GM10847 (cell line): ENCODE data around the gene SLC25A23.

Experiments used
- POLR2A ChIP-seq: IDR thresholded peaks from 2 replicates; pipeline ENCODE4 v1.6.1; 2011; ENCODE audit not compliant: insufficient read length; ENCODE audit errors: extremely low read depth

SLC25A23 gene

DNA sequence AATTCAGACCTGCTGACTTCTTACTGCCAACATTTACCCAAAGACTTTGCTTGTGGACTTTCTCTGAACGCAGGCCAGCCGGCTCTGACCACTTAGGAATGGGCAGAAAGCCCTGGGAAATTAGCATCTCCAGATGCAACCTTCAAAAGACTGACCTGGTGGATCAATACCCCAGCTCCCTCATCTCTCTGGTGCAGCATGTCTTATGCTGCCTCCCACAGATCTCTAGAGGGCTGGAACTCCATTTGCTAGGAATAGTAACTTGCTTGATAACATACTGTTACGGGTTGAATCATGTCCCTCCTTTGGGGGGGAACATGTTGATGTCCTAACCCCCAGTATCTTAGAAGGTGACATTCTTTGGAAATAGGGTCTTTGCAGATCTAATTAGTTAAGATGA is 13.1 kb downstream of the SLC25A23 start:
- no peak for TF ChIP-seq POLR2A

DNA sequence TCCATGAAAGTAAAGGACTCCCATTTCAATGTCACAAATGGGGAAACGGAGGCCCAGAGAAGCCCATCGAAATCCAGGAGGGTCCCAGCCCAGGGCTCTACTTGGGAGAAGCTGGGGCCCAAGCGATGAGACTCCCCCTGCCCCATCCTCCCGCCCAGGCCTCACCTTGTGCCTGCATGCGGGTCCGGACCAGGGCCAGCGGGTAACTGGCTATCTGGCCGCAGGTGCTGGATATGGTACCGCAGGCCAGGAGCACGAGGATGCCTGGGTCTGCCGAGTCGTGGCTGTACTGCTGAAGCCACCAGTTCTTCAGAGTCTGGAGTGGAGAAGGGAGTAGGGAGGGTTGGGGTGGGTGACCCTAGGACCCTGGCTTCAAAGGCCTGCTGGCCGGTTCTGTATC is 15.6 kb downstream of the SLC25A23 start:
- TF ChIP-seq POLR2A, result no peak

DNA sequence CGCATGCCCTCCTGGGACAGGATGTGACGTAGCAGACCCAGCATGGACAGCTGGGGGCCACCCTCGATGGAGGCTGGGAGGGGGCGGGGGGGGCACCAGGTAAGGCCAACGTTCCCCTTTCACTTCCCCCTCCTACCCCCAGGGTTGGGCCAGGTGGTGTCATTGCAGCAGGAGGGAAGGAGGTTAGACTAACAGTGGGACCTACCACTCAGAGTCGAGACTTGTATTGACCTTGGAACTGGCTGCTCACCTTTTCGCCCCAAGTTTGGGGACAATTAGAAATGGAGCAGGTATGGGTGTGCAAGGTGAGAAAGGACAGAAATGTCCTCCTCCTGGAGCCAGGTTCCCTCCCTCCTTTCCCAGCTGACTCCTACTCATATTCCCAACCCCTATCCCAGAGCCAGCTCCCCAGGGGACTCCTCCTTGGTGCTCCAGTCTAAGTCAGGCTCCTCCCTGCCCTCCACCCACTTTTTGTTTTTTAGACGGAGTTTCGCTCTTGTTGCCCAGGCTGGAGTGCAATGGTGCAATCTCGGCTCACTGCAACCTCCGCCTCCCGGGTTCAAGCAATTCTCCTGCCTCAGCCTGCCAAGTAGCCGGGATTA is 17.4 kb downstream of the SLC25A23 start:
- no peak for TF ChIP-seq POLR2A

DNA sequence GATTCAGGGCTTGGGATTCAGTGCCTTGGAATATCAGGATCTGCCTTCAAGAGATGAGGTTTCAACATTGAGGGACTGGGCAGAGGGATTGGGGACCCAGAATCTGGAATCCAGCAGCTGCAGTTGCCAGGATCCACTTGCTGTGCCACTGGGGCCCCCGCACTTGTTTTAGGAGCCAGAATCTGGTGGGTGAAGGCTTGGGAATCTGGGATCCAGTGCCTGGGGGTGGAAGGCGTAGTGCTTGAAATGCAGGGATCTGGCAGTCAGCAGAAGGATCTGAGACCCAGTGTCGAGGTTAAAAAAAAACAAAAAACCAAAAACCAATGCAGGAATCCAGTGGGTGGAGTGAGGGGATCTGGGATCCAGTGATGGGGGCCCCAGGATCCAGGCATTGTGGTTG is 18.7 kb downstream of the SLC25A23 start:
- TF ChIP-seq POLR2A, result no peak

DNA sequence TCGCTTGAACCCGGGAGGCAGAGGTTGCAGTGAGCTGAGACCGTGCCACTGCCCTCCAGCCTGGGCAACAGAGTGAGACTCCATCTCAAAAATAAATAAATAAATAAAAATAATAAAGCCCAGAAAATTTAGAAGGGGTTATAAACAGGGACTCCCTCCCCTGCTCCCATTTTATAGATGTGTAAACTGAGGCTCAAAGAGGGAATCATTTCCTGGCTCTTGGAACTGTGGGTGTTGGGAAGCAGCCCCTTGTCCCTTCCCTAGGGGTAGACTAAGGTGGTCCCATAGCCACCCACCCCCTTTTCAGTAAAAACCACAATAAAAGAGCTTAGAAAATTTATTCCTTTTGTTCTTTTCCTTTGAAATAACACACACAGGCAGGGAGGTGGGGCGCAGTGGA is 19.8 kb downstream of the SLC25A23 start:
- no peak for TF ChIP-seq POLR2A

DNA sequence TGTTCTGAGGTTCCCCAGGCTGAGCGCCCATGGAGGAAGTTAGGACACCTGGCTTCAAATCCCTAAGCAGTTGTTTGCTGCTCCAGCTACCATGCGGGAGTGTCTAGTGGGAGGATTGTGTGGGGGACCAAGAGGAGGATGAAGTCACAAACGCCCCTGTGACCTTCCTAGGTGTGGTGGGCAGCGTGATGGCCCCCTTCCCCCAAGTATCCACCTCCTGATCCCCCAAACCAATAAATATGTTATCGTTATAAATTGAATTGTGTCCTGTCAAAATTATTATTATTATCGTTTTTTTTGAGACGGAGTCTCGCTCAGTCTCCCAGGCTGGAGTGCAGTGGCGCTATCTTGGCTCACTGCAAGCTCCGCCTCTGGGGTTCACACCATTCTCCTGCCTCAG is 25.9 kb downstream of the SLC25A23 start, which contains the start of gene SLC25A41:
Gene SLC25A41, minus strand, starts transcription at position 101 of the 400 bp plus-strand sequence. Its CDS starts 70 bp downstream, at position 31.
- no peak for TF ChIP-seq POLR2A

DNA sequence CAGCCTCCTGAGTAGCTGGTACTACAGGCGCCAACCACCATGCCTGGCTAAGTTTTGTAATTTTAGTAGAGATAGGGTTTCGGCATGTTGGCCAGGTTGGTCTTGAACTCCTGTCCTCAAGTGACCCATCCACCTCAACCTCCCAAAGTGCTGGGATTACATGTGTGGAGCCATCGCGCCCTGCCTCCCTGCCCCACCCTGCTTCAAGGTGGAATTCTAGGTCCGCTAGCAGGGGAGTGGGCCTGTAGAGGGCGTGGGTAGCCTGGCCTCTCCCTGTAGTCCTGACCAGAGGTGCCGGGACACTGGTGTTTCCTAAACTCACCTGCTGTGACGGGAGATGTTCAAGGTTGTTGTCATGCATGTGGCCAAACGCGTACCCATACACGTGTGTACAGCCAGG is 26.4 kb downstream of the SLC25A23 start:
- no peak for TF ChIP-seq POLR2A

DNA sequence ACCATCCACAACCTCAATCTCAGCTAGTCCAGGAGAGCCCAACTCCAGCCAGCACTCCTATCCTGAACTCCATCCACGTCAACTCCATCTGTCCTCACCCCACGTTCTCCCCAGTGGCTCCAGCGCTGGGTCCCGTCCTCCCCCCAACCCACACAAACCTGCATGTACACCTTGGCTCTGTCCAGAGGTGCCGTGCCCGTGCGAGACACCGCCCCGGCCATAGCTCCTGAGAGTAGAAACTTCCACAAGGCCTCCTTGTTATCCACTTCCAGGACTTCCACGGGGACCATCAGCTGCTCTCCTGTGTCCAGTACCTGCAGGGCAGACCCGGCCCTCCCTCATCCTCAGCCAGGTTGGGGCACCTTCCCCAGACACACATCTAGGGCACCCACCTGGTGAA is 27.7 kb downstream of the SLC25A23 start:
- no peak for TF ChIP-seq POLR2A

DNA sequence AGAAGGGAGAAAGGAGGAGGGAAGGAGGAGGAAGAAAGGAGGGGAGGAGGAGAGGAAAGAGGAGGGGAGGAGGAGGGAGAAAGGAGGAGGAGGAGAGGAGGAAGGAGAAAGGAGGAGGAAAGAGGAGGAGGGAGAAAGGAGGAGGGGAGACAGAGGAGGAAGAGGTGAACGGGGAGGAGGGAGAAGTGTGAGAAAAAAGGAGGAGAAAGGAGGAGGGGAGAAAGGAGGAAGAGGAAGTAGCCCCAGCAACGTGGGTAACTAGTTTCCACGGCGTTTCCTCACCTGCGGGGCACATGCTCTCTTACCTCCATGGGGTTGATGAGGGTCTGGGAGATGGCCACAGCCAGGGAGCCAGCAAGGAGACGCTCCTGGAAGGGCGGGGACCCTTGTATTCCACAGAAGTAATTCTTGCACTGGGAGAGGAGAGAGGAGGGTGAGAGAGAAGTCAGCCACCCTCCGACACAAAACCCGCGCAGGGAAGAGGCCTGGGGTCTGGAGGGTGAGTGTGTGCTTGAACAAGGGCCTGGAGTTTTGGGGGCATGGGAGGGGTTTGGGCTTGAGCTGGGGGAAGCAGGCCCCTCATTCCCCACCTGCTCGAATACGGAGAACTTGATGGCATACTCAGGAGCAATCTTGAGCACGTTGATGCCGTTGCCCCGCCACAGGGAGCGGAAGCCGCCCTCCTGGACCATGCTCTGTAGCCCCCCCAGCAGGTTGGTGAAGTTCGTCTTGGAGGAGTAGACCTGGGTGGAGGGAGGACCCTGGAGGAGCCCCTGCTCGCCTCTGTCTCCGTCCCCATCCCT is 30.0 kb downstream of the SLC25A23 start:
- no peak for TF ChIP-seq POLR2A

DNA sequence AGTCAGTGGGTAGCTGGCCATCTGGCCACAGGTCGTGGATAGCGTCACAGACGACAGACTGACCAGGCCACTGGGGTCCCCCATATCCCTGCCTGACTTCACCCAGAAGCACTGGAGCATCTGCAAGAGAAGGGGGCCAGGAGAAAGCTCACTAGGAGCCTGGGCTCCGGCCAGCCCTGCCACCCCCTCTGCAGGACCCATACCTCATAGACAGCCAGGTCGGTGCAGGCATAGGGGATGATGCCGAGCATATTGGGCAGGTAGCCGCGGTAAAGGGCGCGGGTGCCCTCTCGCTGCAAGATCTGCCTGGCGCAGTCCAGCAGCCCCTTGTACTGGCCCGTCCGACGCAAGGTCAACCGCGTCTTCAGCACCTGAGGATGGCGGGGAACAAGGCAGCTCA is 32.5 kb downstream of the SLC25A23 start:
- TF ChIP-seq POLR2A, result no peak

DNA sequence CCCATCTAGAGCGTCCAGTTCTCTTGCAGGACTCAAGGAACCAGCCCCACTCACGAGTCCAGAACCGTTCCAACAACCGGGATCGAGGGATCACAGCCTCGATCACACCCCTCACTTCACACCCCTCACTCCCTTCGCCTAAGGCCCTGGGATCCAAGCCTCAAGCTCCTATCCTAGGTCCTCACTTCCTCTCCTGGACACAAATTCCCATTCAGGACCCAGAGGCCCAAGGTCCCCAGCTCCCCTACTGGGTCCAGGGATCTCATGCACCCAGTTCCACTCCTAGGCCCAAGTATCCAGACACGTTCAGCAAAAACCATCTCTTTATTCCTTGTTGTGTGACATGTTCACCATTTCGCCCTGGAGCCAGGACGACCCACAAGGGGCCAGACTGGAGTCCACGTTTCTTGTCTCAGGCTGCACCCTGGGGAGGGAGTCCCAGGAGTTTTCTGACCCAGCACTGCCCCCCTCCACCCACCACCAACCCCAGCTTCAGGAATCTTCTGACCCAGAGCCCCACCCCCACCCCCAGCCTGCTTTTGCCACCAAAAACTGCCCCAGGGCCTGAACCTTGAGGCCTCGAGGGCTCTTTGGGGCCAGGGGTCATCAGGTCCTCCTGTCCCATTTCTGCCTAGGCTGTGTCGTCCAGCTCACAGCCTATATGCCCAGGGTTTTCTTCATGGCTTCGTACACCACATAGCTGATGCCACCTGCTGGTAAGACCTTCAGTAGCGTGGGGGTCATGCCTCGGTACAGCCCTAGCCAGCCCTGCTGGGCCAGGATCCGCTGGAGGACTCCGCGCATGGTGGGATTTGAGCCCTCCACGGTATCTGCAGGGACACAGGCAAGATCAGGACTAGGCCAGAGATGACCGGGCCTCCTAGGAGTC is 33.6 kb downstream of the SLC25A23 start:
- no peak for TF ChIP-seq POLR2A

DNA sequence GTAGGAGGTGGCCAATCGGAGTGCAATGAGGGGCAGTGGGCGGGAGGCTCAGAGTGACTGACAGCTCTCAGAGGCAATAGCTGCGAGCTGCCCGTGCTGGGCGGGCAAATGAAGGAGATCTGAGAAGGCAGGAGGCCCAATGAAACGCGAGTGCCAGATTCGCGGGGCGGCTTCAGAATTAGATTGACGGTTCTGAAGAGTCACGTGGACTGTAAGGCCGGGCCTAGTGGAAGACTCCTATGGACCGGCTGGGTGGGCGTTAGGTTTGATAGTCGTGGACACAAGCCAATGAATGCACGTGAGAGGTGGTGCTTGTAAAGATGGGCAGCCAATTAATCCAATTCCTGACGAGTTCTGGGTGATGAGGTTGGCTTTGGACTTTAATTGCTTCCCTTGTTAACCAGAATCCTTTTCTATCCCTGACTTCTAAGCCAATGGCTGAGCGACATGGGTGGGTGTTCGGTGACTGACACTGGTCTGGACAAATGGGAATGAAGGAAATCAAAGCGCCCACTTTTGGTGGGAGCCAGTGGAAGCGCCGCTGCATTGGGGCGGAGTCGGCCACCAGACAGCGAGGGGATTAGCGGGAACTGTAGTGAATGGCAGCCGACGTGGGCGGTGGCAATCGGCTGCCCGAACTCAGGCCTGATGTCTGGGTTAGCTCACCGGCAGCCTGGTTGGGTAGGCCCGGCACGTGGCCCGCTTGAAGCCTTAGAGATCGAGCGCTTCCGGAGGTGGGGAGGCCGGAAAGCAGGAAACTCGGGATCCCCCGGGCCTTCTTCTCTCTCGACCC is 34.5 kb downstream of the SLC25A23 start:
- peak; percentile 48 for TF ChIP-seq POLR2A

DNA sequence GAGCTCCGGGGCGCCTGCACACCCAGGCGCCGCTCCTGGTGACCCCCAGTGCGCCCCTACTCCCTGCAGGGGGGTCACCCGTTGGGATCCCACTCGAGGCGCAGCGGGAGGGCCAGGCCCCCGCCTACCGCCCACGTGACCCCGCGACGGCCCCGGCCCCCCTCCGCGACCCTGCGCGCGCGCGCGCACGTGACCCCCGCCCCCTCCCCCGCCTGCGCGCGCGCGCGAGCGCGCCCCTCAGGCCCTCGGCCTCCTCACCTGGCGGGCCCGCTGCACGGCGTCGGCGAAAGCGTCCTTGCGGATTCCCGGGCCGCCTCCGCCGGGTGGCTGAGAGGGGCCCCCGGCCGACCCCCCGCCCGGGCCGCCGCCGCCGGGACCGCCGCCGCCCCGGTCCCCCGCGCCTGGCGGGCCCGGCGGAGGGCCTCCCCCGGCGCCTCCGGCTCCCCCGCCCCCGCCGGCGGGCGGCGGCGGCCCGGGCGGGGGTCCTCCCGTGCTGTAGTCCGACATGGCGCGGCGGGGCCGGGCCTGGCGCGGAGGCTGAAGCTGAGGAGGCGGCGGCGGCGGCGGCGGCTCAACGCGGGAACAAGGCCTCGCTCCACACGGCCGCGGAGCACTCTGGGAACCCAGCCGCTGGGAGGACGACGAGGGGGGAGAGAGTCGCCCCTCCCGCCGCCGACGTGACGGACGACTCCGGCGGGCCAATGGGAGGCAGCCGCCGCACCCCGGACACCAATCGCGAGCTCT is 35.2 kb downstream of the SLC25A23 start, which contains the start of gene KHSRP:
Gene KHSRP, minus strand, starts transcription at position 617 of the 744 bp plus-strand sequence. Its CDS starts 110 bp downstream, at position 507.
- peak; percentile 73 for TF ChIP-seq POLR2A

DNA sequence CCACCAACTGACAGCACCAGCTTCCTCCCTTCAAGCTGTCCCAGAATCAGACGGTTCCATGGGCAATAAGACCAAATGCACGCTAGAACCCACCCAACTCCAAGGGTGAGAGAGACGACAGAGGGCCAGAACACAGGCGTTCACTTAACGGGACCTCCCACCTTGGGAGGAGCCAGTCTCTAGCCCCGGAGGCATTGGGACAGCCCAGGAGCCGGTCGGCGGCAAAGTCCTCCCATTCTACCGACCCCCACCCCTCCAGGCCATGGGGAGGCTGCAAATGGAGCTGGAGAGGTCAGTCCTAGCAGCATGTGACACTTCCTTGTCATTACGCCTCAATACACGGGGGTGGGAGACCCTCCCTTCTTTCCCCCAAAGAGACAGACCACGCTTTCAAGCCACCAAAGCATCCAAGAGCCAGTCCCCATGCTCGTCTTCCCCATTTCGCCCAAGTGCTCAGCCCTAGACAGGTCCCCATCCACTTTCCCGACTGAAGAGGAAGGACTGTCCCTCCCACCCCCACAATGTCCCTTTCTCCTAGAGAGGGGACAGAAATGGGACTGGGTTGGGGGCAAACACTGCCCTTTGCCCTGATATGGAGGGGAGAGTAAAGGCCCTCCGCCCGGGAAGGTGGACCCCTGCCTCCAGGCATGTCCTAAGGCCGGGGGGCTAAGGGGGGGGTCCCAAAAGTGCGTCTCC is 35.9 kb downstream of the SLC25A23 start:
- TF ChIP-seq POLR2A, result no peak
